Inferior parietal cortex (tissue), 1 donor: ENCODE results near the gene PSPN.

ENCODE experiments used
- DNase-seq: peaks from one replicate; pipeline ENCODE4 v3.0.0-alpha.2; 2016; ENCODE audit errors: extremely low spot score

Gene PSPN

GRCh38 chr19:6325614-6326013 is 50.1 kb downstream of the PSPN start:
- DNase-seq: no peak
